Endothelial cell of umbilical vein (primary cell): Measurements from ENCODE around the gene SCGB2B2. TPM values are rescaled to one million over a fixed set of nuclear protein-coding genes. Genes with fewer than 3 reads are reported as not detected.
"Not testable (repeated sequence)": the region's sequence is repeated elsewhere in the genome, so short reads cannot be mapped to it uniquely, and the experiment has no call there.

Experiments
- BruUV-seq: library from RNA; stranded (reverse); fragments of 400-500 nt; replicated peaks from 2 replicates; lab custom pipeline; 2021; lab: Mats Ljungman, UMichigan
- CTCF ChIA-PET: fragments of 300-600, 350-600 bp; sonication (Branson Sonifier 250); formaldehyde crosslinking; loops from one replicate; lab custom pipeline; 2021; ENCODE audit warnings: antibody characterized with exemption, inconsistent platforms; lab: Charles Lee
- POLR2A ChIA-PET: fragments of 300-600, 350-600 bp; sonication (Branson Sonifier 250); formaldehyde crosslinking; loops from one replicate; lab custom pipeline; 2021; ENCODE audit warnings: antibody characterized with exemption, inconsistent platforms; lab: Charles Lee
- DNase-seq: peaks from one replicate; pipeline ENCODE4 v3.0.0-alpha.2; 2011; ENCODE audit warnings: low read depth, low spot score
- FAIRE-seq: peaks from 2 replicates; lab custom pipeline; 2011; peaks lifted over from hg19 to GRCh38; lab: Jason Lieb, UNC
- H2AFZ ChIP-seq: 2 replicates; pipeline ENCODE4 v1.6.0; 2012; ENCODE audit warnings: low read depth, low read length, control low read depth, inconsistent platforms
- H3K27ac ChIP-seq: 2 replicates; pipeline ENCODE4 v1.5.1; 2011; ENCODE audit warnings: low read depth, mild to moderate bottlenecking, control low read depth, low read length, moderate library complexity; ENCODE audit not compliant: insufficient read depth
- H3K27me3 ChIP-seq, 2 experiments: 2 replicates each; pipeline versions ENCODE4 v1.6.0 to v1.6.1; 2011; ENCODE audit warnings: low read length in 2 of 2, mixed read lengths in 1 of 2; ENCODE audit not compliant: control insufficient read depth in 2 of 2, insufficient read depth in 2 of 2
- H3K36me3 ChIP-seq, 2 experiments: 2 replicates in 1 of 2; 3 replicates in 1 of 2; pipeline ENCODE4 v1.5.1; 2011; ENCODE audit warnings: low read length in 2 of 2, mild to moderate bottlenecking in 1 of 2, moderate library complexity in 1 of 2; ENCODE audit not compliant: control insufficient read depth in 2 of 2, insufficient read depth in 2 of 2; ENCODE audit errors: extremely low read depth in 1 of 2
- H3K4me1 ChIP-seq: 3 replicates; pipeline ENCODE4 v1.5.1; 2011; ENCODE audit warnings: mild to moderate bottlenecking, low read length; ENCODE audit not compliant: control insufficient read depth, insufficient read depth; ENCODE audit errors: extremely low read depth
- H3K4me2 ChIP-seq: 2 replicates; pipeline ENCODE4 v1.6.1; 2011; ENCODE audit warnings: low read length, control low read depth, mixed read lengths; ENCODE audit not compliant: insufficient read depth
- H3K4me3 ChIP-seq, 3 experiments: fragments of 200-600 bp in 1 of 3; sonication (generic), shearing (Covaris generic) in 1 of 3; replicated peaks in 1 of 3; 2 replicates each; pipeline ENCODE4 v1.5.1; 2011 to 2016; ENCODE audit warnings: control low read depth in 3 of 3, low read length in 3 of 3, mild to moderate bottlenecking in 2 of 3, inconsistent platforms in 1 of 3, low read depth in 1 of 3, moderate library complexity in 1 of 3; ENCODE audit not compliant: insufficient read depth in 1 of 3
- H3K79me2 ChIP-seq: 2 replicates; pipeline ENCODE4 v1.6.0; 2012; ENCODE audit warnings: low read length, inconsistent platforms; ENCODE audit not compliant: control insufficient read depth, insufficient read depth
- H3K9ac ChIP-seq: replicated peaks from 2 replicates; pipeline ENCODE3; 2011; ENCODE audit warnings: low read length, control low read depth; ENCODE audit not compliant: insufficient read depth; ENCODE audit errors: extremely low read depth
- H3K9me1 ChIP-seq: replicated peaks from 3 replicates; pipeline ENCODE4 v1.6.0; 2011; ENCODE audit warnings: mild to moderate bottlenecking, low read length; ENCODE audit not compliant: control insufficient read depth, insufficient read depth; ENCODE audit errors: extremely low read depth
- H3K9me3 ChIP-seq: replicated peaks from 2 replicates; pipeline ENCODE4 v1.5.1; 2012; ENCODE audit warnings: low read length, inconsistent platforms; ENCODE audit not compliant: control insufficient read depth, insufficient read depth
- H4K20me1 ChIP-seq: replicated peaks from 2 replicates; pipeline ENCODE3; 2011; ENCODE audit warnings: mild to moderate bottlenecking, low read length; ENCODE audit not compliant: control insufficient read depth, insufficient read depth; ENCODE audit errors: extremely low read depth
- EZH2 ChIP-seq: IDR thresholded peaks from 2 replicates; pipeline ENCODE4 v1.6.1; 2012; ENCODE audit warnings: borderline replicate concordance, low read depth, mild to moderate bottlenecking, moderate library complexity, low read length, inconsistent platforms; ENCODE audit not compliant: severe bottlenecking
- FOS ChIP-seq: IDR thresholded peaks from 2 replicates; pipeline ENCODE4 v1.6.1; 2011; ENCODE audit warnings: mild to moderate bottlenecking, low read length, moderate library complexity, borderline replicate concordance; ENCODE audit not compliant: insufficient read depth
- GATA2 ChIP-seq: IDR thresholded peaks from 2 replicates; pipeline ENCODE4 v1.7.0; 2011; ENCODE audit warnings: low read depth, mild to moderate bottlenecking, moderate library complexity, mixed read lengths, low read length; ENCODE audit not compliant: insufficient read length, insufficient read depth
- JUN ChIP-seq: IDR thresholded peaks from 2 replicates; pipeline ENCODE4 v1.6.1; 2011; ENCODE audit warnings: borderline replicate concordance, low read depth; ENCODE audit not compliant: insufficient read length, insufficient read depth
- MYC ChIP-seq: IDR thresholded peaks from one replicate; pipeline ENCODE4 v1.6.1; 2011; ENCODE audit warnings: mild to moderate bottlenecking, low read depth, low read length
- POLR2A ChIP-seq: IDR thresholded peaks from 2 replicates; pipeline ENCODE4 v1.6.1; 2012; ENCODE audit warnings: low read depth, mild to moderate bottlenecking, control low read depth, low read length
- POLR2AphosphoS5 ChIP-seq: IDR thresholded peaks from 2 replicates; pipeline ENCODE4 v1.6.1; 2012; ENCODE audit warnings: low read depth, mild to moderate bottlenecking, control low read depth, low read length, moderate library complexity; ENCODE audit not compliant: insufficient read depth
- dilution Hi-C: fragments of 300-500 bp; cut with MboI; formaldehyde crosslinking; loops from one replicate; pipeline ENCODE4 v1.15.0; 2019; ENCODE audit warnings: low sequenced_read_pairs; ENCODE audit not compliant: extremely low pct_ligation_motif_present
- intact Hi-C: fragments of 100-400 bp; cut with micrococcal nuclease; formaldehyde crosslinking; loops from one replicate; pipeline ENCODE4 v1.10.0; 2022
- polyA plus RNA-seq, 4 experiments: library from polyadenylated mRNA; depleted of rRNA in 3 of 4; stranded (reverse) in 3 of 4; unstranded in 1 of 4; fragments of >200 nt; gene quantifications; 2 replicates each; pipeline versions ENCODE4 v1.2.1 to v1.2.3, GENCODE V29; 2011 to 2012; ENCODE audit warnings: missing spikeins in 1 of 4
- total RNA-seq: library from RNA; stranded (reverse); gene quantifications from 2 replicates; pipeline ENCODE4 v1.2.3, GENCODE V29; 2021
- TF ChIP-seq, protein P1 (sequence below): IDR thresholded peaks from 2 replicates; pipeline ENCODE4 v1.6.1; 2011; ENCODE audit not compliant: insufficient read depth, insufficient read length
- TF ChIP-seq, protein P2 (sequence below), 2 donors: IDR thresholded peaks; 1 replicate in 1 of 2; 2 replicates in 1 of 2; pipeline ENCODE4 v1.5.1; 2011; ENCODE audit warnings: low read length in 2 of 2, mild to moderate bottlenecking in 2 of 2, moderate library complexity in 2 of 2, control low read depth in 1 of 2, inconsistent platforms in 1 of 2, low read depth in 1 of 2; ENCODE audit not compliant: insufficient read depth in 1 of 2; ENCODE audit errors: extremely low read depth in 1 of 2

SCGB2B2 gene
- total and polyA plus RNA-seq, 2 donors (not counting 3 experiments of a cell fraction or from before 2014, with no cell fraction given): 0.07 to 0.49 TPM

DNA sequence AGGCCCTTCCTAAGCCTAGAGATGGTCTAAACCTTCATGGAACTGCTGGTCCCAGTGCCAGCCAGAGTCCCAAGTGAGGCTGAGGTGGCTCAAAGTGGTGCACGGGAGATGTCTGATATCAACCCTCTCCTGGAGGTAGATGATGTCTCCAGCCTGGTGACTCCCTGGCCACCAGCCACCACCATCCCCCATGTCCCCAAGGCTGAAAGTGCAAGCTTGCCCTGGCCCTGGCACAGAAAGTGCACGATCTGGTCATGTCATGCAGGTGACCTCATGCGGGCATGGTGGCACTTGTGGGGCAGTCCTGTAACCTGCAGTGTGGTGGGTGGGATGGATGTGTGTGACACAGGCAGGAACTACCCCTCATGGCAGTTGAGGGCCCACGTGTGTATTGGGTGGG lies 11.7 kb downstream of the SCGB2B2 start:
- H3K4me1 ChIP-seq, DNase-seq, dilution Hi-C loops, H3K9ac ChIP-seq, H3K4me3 ChIP-seq, POLR2A ChIA-PET, H3K4me2 ChIP-seq, H3K27me3 ChIP-seq, H3K27ac ChIP-seq, H3K9me1 ChIP-seq, H4K20me1 ChIP-seq, H3K36me3 ChIP-seq, intact Hi-C loops, H3K79me2 ChIP-seq, BruUV-seq, CTCF ChIA-PET, FAIRE-seq, H3K9me3 ChIP-seq, H2AFZ ChIP-seq: not testable (repeated sequence)

DNA sequence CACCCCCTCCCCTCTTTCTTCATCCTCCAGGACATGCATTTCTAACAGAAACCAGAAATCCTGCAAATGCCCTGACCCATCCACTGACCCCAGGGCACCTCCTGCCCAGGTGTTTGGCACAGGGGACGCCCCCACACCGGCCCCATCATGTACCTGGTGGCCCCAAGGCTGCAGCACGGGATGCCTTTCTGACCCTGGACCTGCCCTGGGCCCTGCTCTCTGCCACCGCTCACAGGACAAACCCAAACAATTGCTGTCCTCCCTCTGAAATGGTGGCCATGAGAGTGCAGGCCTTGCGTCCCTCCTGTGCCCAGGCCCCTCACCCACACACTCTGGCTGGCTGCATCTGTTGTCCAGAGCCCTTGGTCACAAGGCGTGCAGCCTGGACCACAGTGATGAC lies 12.1 kb downstream of the SCGB2B2 start:
- TF ChIP-seq JUN: no peak
- TF ChIP-seq, protein P1, sequence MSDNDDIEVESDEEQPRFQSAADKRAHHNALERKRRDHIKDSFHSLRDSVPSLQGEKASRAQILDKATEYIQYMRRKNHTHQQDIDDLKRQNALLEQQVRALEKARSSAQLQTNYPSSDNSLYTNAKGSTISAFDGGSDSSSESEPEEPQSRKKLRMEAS: no peak
- no peak for TF ChIP-seq POLR2A
- TF ChIP-seq, protein P2, sequence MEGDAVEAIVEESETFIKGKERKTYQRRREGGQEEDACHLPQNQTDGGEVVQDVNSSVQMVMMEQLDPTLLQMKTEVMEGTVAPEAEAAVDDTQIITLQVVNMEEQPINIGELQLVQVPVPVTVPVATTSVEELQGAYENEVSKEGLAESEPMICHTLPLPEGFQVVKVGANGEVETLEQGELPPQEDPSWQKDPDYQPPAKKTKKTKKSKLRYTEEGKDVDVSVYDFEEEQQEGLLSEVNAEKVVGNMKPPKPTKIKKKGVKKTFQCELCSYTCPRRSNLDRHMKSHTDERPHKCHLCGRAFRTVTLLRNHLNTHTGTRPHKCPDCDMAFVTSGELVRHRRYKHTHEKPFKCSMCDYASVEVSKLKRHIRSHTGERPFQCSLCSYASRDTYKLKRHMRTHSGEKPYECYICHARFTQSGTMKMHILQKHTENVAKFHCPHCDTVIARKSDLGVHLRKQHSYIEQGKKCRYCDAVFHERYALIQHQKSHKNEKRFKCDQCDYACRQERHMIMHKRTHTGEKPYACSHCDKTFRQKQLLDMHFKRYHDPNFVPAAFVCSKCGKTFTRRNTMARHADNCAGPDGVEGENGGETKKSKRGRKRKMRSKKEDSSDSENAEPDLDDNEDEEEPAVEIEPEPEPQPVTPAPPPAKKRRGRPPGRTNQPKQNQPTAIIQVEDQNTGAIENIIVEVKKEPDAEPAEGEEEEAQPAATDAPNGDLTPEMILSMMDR (IDR thresholded peaks at IDR 0.05; ENCODE audit: extremely low read depth in 1 of 2, insufficient read depth in 1 of 2, low read depth in 1 of 2, low read length in 2 of 2): no peak
- no peak for TF ChIP-seq EZH2
- TF ChIP-seq MYC: no peak
- TF ChIP-seq POLR2AphosphoS5: no peak
- TF ChIP-seq FOS: no peak
- no peak for TF ChIP-seq GATA2
- no peak overlapping the region for H3K4me2 ChIP-seq
- no peak overlapping the region for H2AFZ ChIP-seq
- no peaks in the 10 kb centered on the region for H3K4me1 ChIP-seq
- DNase-seq: no peak
- H3K79me2 ChIP-seq: no peaks in the 10 kb centered on the region
- ChIA-PET POLR2A (no interaction called here), CTCF (no interaction called here)
- H3K4me3 ChIP-seq: no peak overlapping the region
- intact Hi-C loops (loop anchor here (5.0 kb wide), 1 partner anchor 108 kb away; no protein-coding TSS in a partner anchor), dilution Hi-C loops (no loop called here)
- no peaks in the 10 kb centered on the region for H3K27me3 ChIP-seq
- no TSS peak for BruUV-seq
- no peaks in the 10 kb centered on the region for H3K36me3 ChIP-seq
- H3K9me1 ChIP-seq: no peaks in the 10 kb centered on the region
- no peaks in the 10 kb centered on the region for H4K20me1 ChIP-seq
- no peak overlapping the region for H3K27ac ChIP-seq
- FAIRE-seq: no peak
- no peak overlapping the region for H3K9ac ChIP-seq
- H3K9me3 ChIP-seq: no peaks in the 10 kb centered on the region
